HG03139 (cell line): ENCODE measurements around the gene FCHSD2.
"Not testable (repeated sequence)": the region's sequence is repeated elsewhere in the genome, so short reads cannot be mapped to it uniquely, and the experiment has no call there.

ENCODE experiments used
- ATAC-seq: cut with Tn5 transposase; IDR thresholded peaks from one replicate; pipeline ENCODE4 v1.9.1; 2021; ENCODE audit not compliant: unreplicated experiment

The FCHSD2 gene

DNA sequence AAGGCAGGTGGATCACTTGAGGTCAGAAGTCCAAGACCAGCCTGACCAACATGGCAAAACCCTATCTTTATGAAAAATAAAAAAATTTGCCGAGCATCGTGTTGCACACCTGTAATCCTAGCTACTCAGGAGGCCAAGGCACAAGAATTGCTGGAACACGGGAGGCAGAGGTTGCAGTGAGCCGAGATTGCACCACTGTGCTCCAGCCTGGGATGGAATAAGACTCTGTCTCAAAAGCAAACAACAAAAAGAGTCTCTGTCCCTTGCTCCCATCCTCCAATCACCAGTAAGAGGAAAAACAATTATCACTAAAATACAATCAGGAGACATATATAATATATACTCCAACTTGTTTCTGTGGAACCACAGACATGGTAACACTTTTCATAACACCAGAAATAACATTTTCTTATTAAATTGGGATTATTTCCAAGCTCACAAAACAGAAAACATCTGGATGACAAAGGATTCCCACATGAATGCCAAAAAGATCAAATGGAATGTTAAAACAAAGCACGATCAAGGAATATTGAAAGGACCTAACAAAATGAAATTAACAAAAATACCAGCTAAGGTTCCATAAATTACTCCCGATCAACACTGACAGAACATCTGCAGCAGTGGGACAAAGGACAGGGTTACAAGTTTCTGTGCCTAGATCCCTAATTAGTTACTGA is 15.2 kb downstream of the FCHSD2 start:
- ATAC-seq, result no peak

DNA sequence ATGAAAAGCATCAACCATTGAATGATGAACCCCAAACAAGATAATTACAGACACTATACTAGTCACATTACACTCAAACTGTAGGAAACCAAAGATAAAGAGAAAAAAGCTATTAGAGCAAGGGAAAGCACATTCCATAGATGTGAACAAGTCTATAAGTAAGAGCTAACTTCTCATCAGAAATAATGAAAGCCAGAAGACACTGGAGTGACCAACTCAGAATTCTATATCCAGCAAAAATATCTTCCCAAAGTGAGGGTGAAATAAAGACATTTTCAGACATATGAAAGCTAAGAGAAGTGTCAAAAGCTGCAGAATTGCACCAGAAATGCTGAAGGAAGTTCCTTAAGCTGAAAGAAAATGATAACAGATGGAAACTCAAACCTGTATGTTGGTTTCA is 17.3 kb downstream of the FCHSD2 start:
- no peak for ATAC-seq

DNA sequence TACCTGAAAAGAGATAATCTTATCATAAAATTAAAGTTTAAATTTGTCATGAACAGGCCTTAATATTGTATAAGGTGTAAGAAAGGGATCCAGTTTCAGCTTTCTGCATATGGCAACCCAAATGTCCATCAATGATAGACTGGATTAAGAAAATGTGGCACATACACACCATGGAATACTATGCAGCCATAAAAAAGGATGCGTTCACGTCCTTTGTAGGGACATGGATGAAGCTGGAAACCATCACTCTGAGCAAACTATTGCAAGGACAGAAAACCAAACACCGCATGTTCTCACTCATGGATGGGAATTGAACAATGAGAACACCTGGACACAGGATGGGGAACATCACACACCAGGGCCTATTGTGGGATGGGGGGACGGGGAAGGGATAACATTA is 18.2 kb downstream of the FCHSD2 start:
- not testable (repeated sequence) for ATAC-seq

DNA sequence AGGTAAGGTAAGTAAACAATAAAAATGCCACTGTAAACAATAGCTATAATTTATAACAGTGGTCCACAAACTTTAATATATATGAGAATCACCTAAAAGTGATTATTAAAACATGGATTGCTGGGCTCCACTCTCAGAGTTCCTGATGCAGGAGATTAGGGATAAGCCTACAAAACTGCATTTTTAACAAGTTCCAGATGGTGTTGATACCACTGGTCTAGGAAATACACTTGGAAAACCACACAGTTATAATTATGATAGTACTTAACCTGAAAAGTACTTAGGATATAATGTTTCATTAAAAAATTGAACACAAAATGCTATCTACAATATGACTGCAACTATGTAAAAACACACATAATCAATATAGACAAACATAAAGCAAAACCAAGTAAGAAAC is 20.4 kb downstream of the FCHSD2 start:
- no peak for ATAC-seq

DNA sequence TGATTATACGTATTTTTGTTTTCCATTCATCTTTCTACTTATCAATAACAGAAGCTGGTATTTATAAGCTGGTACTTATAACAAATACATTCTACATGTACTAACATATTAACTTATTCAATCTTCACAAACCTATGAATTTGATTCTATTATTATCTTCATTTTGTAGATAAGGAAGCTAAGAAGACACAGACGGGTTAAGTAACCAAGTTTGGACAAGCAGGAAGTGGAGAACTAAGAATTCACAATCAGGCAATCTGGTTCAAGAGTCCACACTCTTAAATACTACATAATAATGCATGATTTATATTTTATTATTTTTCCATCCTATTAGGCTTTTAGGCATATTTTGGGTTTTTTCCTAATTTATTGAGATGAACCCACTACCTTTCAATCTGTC is 25.0 kb downstream of the FCHSD2 start:
- ATAC-seq, result no peak

DNA sequence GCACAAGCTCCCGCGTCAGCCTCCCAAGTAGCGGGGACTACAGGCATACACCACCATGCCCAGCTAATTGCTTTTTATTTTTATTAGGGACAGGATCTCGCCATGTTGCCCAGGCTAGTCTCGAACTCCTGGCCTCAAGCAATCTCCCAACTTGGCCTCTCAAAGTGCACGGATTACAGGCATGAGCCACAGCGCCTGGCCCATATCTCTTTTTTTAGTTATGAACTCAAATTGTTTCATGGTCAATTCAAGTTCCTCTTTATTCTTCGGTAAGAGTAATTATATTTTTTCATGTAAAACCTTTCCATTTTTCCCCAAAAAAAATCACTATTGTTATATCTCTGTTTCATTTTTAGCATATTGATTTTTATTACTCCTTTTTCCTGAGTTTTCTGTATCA is 25.5 kb downstream of the FCHSD2 start:
- ATAC-seq, result no peak

DNA sequence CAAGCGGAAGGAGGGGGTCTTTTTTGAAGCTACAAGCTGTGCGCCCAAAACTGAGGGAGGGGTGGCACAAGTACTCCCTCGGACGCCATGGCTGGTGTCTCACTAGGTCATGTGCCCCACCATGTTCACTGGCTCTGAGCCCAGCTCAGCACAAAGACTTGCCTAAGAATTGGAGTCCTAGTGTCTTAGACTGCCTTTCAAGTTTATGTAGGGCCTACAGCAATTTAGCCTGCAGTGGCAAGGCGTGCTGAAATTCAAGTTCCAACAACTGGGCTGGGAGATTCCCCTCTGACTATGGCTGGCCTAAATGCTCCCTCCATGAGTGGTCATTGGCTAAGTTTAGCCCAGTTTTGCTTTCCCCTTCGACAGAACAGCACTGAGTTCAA is 27.3 kb downstream of the FCHSD2 start:
- ATAC-seq, result no peak

DNA sequence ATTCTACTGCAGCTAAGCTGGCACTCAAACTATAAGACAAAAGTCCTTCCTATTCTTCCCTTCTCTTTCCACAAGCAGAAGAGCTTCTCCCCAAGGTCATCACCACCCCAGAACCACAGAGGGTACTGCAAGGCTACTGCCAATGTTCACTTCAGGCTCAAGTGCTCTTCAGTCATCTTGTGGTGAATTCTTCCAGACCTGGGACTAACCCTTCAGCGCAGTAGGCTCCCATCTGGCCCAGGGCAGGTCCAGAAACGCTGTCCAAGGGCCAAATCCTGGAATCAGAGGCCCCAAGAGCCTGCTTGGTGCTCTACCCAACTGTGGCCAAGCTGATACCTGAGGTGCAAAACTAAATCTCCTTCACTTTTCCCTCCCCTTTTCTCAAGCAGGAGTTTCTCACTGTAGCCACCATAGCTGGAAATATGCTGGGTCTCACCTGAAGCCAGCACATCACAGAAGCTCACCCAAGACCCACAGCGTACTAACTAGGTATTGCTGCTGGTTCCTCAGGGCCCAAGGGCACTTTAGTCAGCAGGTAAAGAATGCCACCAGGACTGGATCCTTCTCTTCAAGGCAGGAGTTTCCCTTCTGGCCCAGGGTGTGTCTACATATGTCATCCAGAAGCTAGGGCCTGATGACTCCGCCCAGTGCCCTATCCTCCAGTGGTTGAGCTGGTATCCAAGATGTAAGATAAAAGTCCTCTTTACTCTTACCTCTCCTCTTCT is 27.8 kb downstream of the FCHSD2 start:
- ATAC-seq, result no peak

DNA sequence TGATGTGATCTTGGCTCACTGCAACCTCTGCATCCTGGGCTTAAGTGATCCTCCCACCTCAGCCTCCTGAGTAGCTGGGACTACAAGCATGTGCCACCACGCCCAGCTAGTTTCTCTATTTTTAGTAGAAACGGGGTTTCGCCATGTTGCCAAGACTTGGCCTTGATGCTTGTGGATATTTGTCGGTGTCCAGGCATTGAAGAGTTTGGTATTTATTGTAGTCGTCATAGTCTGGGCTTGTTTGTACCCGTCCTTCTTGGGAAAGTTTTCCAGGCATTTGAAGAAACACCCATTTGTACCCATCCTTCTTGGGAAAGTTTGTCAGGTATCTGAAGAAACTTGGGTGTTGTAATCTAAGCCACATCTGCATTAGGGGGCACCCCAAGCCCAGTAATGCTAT is 28.7 kb downstream of the FCHSD2 start:
- ATAC-seq, result no peak

DNA sequence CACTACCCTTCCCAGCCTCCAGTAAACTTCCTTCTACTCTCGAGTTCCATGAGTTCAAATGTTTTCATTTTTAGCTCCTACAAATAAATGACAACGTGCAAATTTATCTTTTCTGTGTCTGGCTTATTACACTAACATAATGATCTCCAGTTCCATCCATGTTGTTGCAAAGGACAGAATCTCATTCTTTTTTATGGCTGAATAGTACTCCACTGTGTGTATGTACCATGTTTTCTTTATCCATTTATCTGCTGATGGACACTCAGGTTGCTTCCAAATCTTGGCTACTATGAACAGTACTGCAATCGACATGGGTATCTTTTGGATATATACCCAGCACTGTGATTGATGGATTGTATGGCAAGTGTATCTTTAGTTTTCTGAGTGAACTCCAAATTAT is 34.5 kb downstream of the FCHSD2 start:
- ATAC-seq, result no peak

DNA sequence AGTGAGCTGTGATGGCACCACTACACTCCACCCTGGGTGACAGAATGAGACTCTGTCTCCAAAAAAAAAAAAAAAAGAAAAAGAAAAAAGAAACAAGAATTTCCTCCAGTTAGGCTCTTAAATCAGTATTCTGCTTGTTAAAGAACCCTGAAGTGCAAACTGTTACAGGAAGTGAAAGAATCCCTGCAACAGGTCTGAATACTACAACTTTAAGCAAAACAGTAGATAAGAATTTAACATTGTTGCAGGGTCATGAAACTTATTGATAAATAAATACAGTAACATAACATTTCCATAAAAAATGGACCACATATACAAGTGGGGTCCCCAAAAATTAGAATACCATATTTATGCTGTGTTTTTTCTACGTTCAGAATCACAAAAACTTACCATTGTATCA is 35.8 kb downstream of the FCHSD2 start:
- ATAC-seq, result no peak

DNA sequence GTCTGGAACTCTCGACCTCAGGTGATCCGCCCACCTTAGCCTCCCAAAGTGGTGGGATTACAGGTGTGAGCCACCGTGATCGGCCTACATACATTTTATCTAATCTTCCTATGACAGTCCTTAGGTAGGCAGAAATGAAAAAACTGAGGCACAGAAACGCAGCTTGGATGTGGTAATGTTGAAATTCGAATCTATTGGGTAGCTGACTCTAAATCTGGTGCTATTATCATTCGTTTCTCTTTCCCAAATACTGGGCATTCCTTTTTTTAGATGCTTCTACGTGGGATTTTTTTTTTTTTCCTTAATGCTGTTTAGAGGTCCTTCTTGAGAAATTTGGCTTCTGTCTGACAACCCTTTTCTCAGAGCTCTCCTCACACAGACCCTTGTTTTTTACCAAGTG is 41.5 kb downstream of the FCHSD2 start:
- no peak for ATAC-seq

DNA sequence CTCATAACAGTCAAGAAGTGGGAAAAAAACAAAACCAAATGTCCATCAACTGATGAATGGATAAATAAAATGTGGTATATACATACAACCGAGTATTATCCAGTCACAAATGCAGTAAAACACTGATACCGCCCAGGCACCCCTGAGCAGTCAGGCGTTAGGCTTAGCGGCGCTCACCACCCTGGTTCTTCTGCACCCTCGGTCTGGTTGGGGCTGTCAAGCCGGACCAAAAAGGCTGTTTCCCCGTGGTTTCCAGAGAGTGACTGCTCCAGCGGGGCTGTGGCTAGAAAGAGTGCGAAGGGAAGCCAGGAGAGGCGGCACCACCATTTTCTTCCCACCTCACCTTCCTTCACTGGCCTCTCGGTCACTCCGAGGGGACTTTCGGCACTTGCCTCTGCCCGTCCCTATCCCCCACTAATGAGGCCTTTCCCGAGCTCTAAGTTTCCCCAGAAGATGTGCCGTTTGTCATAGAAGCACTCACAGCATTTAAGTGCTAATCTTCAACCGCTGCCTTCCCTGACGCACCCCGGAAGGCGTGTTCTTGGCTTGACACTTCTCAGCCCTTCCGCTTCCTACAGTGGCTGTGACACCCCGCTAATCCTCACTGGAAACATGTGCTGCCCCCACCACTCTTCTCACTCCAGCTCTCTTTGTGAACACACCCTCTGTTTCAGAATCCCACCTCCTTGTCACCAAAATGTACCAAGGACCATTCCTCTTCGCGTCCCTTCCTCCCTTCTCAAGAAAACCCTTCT is 42.4 kb downstream of the FCHSD2 start:
- ATAC-seq, result no peak

DNA sequence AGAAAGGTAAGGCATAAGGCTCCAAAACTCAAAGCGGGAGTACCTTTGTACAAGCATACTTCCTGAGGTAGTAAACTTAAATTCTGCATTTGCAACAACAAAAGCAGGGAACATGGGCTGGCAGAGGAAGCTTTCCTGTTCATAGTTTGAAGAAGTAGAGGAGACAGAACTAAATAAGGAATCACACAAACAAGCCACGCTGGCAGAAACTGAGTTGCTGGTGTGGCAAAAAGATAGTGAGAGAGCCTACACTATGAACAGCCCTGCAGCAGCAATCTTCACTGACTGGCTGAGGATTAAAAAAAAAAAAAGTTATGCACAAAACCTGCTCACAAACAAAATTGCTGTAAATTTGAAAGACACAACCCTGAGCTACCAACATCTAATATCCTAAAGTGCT is 46.5 kb downstream of the FCHSD2 start:
- ATAC-seq, result no peak

DNA sequence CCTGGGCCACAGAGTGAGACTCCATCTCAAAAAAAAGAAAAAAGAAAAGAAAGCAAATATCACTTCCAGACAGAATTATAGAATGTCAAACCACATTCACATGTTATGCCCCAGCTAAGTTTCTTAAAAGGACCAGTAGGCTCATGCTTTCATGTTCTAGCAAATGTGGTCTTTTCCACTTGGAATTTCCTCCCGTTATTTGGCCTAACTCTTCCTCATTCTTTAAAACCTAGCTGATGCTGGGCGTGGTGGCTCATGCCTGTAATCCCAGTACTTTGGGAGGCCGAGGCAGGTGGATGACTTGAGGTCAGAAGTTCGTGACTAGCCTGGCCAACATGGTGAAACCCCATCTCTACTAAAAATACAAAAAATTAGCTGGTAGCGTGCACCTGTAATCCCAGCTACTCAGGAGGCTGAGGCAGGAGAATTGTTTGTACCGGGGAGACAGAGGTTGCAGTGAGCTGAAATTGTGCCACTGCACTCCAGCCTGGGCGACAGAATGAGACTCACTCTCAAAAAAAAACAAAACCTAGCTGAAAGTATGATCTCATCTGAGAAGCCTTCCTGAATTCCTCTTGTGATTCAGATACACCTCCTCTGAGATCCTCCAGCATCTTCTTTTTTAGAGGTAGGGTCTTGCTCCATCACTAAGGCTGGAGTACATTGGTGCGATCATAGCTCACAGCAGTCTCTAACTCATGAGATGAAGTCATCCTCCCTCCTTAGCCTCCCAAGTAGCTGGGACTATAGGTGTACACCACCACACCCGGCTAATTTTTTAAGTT is 50.4 kb downstream of the FCHSD2 start:
- ATAC-seq, result no peak

DNA sequence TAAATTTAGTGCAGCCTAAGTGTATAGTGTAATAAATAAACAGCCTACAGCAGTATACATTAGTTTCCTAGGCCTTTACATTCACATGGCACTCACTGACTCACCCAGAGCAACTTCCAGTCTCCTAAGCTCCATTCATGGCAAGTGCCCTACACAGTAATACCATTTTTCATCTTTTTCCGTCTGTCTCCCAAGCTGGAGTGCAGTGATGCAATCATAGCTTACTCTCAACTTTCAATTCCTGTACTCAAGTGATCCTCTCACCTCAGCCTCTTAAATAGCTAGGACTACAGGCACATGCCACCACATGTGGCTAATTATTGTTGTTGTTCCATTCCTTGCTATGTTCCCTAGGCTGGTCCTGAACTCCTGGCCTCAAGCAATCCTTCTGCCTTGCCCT is 54.4 kb downstream of the FCHSD2 start:
- no peak for ATAC-seq

DNA sequence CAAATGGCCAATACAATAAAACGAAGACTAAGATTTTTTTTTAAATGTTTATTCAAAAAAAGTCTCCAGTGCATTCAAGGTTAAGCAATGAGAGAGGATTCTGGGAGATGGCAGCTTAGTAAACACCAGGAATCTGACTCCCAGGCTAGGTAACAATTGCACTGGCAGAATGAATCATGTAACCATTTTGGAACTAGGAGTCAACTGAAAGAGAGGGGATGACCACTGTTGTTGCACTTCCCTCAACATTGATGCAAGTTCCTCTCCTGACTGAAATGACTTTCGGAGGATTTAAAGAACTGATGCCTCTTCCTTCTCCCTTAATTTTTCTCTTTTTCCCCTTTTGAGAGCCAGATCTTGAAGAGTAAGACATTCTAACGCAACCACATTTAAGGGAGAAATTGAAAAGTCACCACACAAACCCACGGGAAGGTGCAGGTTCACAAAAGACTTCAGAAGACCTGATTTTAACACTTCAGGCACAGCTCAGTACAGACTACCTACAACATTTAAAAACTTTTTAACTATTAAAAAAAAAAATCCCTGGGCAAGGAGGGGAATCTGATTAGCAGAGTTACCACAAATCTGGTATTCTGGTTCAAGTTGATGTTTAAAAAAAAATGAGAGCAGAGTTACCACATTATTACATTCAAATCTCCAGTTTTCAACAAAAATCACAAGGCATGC is 56.8 kb downstream of the FCHSD2 start:
- no peak for ATAC-seq

DNA sequence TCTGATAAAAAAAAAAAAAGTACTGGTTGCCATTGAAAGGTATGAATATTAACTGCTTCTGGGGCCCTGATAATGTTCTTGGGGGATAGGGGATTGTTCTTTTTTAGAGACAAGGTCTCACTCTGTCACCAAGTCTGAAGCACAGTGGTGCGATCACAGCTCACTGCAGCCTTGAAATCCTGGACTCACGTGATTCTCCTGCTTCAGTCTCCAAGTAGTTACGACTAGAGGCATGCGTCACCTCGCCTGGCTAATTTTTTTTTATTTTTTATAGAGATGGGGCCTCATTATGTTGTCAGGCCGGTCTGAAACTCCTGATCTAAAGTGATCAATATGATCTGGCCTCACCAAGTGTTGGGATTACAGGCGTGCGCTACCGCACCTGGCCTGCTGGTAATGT is 63.5 kb downstream of the FCHSD2 start:
- no peak for ATAC-seq

DNA sequence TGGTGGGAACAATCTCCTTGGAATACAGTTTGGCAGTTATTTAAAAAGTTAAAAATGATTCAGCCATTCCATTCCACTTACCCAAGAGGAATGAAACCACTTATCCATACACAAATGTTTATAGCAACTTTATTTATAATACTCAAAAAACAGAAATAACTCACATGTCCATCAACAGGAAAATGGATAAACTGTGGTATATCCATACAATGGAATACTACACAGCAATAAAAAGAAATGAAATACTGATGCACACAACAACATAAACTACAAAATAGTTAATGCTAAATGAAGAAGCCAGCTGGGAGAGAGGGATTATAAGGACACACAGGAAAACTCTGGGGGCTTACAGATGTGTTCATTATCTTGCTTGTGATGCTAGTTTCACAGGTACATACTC is 64.7 kb downstream of the FCHSD2 start:
- no peak for ATAC-seq

DNA sequence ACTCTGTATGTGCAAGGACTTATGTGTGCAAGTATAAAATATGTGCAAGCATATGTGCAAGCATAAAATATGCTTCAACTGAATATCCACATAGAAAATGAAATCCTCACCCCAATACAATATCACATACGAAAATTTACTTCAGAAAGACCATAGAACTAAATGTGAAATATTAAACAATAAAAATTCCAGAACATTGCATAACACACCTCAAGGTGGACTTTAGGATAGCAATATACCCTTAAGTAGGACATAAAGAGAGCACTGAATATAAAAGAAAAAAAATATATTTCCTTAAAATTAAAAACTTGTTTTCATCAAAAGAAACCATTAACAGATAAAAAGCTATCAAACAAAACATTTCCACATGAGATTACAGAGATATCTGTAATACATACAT is 67.8 kb downstream of the FCHSD2 start:
- no peak for ATAC-seq

DNA sequence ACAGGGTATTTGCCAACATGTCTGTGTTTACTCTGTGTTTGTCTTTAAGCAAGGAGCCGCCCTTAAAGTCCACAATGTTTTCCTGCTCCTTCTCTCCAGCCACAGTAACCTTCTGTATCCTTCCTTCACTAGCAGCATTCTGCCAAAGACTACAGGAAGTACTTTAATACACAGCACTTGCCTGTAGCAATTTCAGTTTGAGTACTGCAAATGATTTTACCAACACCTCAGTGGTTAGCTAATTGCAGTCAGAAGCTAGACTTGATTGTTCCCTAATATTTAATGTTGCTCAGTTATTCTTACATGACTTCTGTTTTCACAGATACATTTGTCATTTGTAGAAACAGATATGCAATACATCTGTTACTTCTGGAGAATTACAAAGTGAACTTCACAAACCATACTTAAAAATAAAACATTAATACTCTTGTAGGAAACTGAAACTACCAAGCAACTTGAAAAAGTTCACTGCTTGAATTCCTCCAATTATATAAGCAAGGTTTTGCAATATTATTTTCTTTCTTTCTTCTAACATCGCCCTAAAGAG is 69.1 kb downstream of the FCHSD2 start:
- ATAC-seq, result peak; percentile 67
